MM.1S (cell line): ENCODE results near the gene BMPR2.
"Not testable (repeated sequence)": the region's sequence is repeated elsewhere in the genome, so short reads cannot be mapped to it uniquely, and the experiment has no call there.

ENCODE experiments used
- DNase-seq: peaks from one replicate; pipeline ENCODE4 v3.0.0-alpha.2; 2015
- H2AFZ ChIP-seq: fragments of 300-600 bp; sonication (generic); 2 replicates; pipeline ENCODE4 v1.6.0; 2016; ENCODE audit warnings: antibody characterized with exemption, low read length
- H3F3A ChIP-seq: fragments of 300-600 bp; sonication (generic); 2 replicates; pipeline ENCODE4 v1.6.1; 2016; ENCODE audit warnings: mild to moderate bottlenecking, antibody characterized with exemption, low read length, moderate library complexity, mixed read lengths; ENCODE audit not compliant: insufficient read depth
- H3K27ac ChIP-seq: fragments of 300-600 bp; sonication (generic); 2 replicates; pipeline ENCODE4 v1.5.1; 2016; ENCODE audit warnings: mild to moderate bottlenecking, low read length
- H3K27me3 ChIP-seq: fragments of 300-600 bp; sonication (generic); replicated peaks from 2 replicates; pipeline ENCODE4 v1.6.0; 2016; ENCODE audit warnings: low read length; ENCODE audit not compliant: insufficient read depth
- H3K36me3 ChIP-seq: fragments of 300-600 bp; sonication (generic); replicated peaks from 2 replicates; pipeline ENCODE4 v1.6.1; 2016; ENCODE audit warnings: mild to moderate bottlenecking, low read length, mixed read lengths; ENCODE audit not compliant: insufficient read depth
- H3K4me1 ChIP-seq: fragments of 300-600 bp; sonication (generic); 2 replicates; pipeline ENCODE4 v1.6.1; 2016; ENCODE audit warnings: low read length, mixed read lengths
- H3K4me2 ChIP-seq: fragments of 300-600 bp; sonication (generic); 2 replicates; pipeline ENCODE4 v1.6.0; 2016; ENCODE audit warnings: low read depth, low read length
- H3K4me3 ChIP-seq: fragments of 300-600 bp; sonication (generic); 2 replicates; pipeline ENCODE4 v1.5.1; 2016; ENCODE audit warnings: low read length, mixed read lengths
- H3K79me2 ChIP-seq: fragments of 300-600 bp; sonication (generic); 2 replicates; pipeline ENCODE4 v1.6.1; 2016; ENCODE audit warnings: mixed run types, low read length, mixed read lengths
- H3K9ac ChIP-seq: fragments of 300-600 bp; sonication (generic); 2 replicates; pipeline ENCODE4 v1.6.1; 2016; ENCODE audit warnings: low read length, mixed read lengths
- H3K9me2 ChIP-seq: fragments of 300-600 bp; sonication (generic); replicated peaks from 2 replicates; pipeline ENCODE4 v1.6.1; 2016; ENCODE audit warnings: mild to moderate bottlenecking, low read length, mixed read lengths; ENCODE audit not compliant: insufficient read depth
- H3K9me3 ChIP-seq: fragments of 300-600 bp; sonication (generic); replicated peaks from 2 replicates; pipeline ENCODE4 v1.6.1; 2016; ENCODE audit warnings: mild to moderate bottlenecking, low read length, mixed read lengths; ENCODE audit not compliant: insufficient read depth
- H4K20me1 ChIP-seq: fragments of 300-600 bp; sonication (generic); 2 replicates; pipeline ENCODE4 v1.6.1; 2016; ENCODE audit warnings: mild to moderate bottlenecking, low read length, moderate library complexity, mixed read lengths; ENCODE audit not compliant: insufficient read depth
- CTCF ChIP-seq: fragments of 300-600 bp; sonication (generic); IDR thresholded peaks from 2 replicates; pipeline ENCODE4 v1.5.1; 2016; ENCODE audit warnings: antibody characterized with exemption, low read length, mixed read lengths
- EZH2 ChIP-seq: fragments of 300-600 bp; sonication (generic); optimal IDR thresholded peaks from 2 replicates; pipeline ENCODE3; 2017; ENCODE audit warnings: low read depth, mild to moderate bottlenecking, antibody characterized with exemption, low read length, mixed read lengths
- EZH2phosphoT487 ChIP-seq: fragments of 300-600 bp; sonication (generic); IDR thresholded peaks from 2 replicates; pipeline ENCODE4 v1.6.1; 2018; ENCODE audit warnings: antibody characterized with exemption, low read length

The BMPR2 gene

GRCh38 chr2:202432776-202433175 is 56.6 kb downstream of the BMPR2 start:
- no peak overlapping the region for H3K9ac ChIP-seq
- no peaks in the 10 kb centered on the region for H4K20me1 ChIP-seq
- no peak overlapping the region for H3K4me2 ChIP-seq
- H3K27me3 ChIP-seq = no peaks in the 10 kb centered on the region
- no peaks in the 10 kb centered on the region for H3K36me3 ChIP-seq
- no peak overlapping the region for H3K27ac ChIP-seq
- no peak overlapping the region for H2AFZ ChIP-seq
- no peaks in the 10 kb centered on the region for H3K9me3 ChIP-seq
- DNase-seq = no peak
- no peak overlapping the region for H3K4me3 ChIP-seq
- H3K9me2 ChIP-seq = no peaks in the 10 kb centered on the region
- TF ChIP-seq EZH2phosphoT487 = no peak
- no peak for TF ChIP-seq EZH2
- no peak for TF ChIP-seq CTCF
- no peaks in the 10 kb centered on the region for H3K4me1 ChIP-seq
- no peaks in the 10 kb centered on the region for H3K79me2 ChIP-seq
- no peaks in the 10 kb centered on the region for H3F3A ChIP-seq

GRCh38 chr2:202434472-202434871 is 58.3 kb downstream of the BMPR2 start:
- no peaks in the 10 kb centered on the region for H3K4me1 ChIP-seq
- no peaks in the 10 kb centered on the region for H4K20me1 ChIP-seq
- no peak overlapping the region for H3K9ac ChIP-seq
- no peaks in the 10 kb centered on the region for H3F3A ChIP-seq
- TF ChIP-seq EZH2phosphoT487 (no peak), CTCF (no peak), EZH2 (no peak)
- no peak overlapping the region for H3K4me3 ChIP-seq
- H2AFZ ChIP-seq = no peak overlapping the region
- no peaks in the 10 kb centered on the region for H3K36me3 ChIP-seq
- no peaks in the 10 kb centered on the region for H3K79me2 ChIP-seq
- no peak overlapping the region for H3K4me2 ChIP-seq
- no peaks in the 10 kb centered on the region for H3K9me2 ChIP-seq
- H3K27ac ChIP-seq = no peak overlapping the region
- no peak for DNase-seq
- H3K9me3 ChIP-seq = no peaks in the 10 kb centered on the region
- no peaks in the 10 kb centered on the region for H3K27me3 ChIP-seq

DNA sequence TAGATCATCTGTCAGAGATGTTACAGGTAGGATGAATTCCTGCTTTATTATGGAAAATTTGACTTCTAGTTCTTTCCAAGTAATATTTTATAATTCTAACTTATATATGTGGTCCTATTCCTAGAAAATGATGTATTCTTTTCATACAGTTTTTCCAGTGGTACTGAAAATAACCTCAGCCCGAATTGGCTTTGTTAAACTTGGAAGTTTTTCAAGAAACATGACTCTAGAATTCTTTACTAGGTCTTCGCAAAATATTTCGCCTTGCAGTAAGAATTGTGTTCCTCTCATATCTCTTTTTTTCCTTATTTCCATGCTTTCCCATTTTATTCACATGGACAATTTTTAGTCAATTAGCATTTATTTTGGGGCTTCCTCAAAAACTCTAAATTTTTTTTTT is 60.5 kb downstream of the BMPR2 start:
- no peaks in the 10 kb centered on the region for H3K36me3 ChIP-seq
- no peaks in the 10 kb centered on the region for H3F3A ChIP-seq
- H3K4me1 ChIP-seq = no peaks in the 10 kb centered on the region
- no peak for DNase-seq
- H3K27ac ChIP-seq = no peak overlapping the region
- H3K4me2 ChIP-seq = no peak overlapping the region
- no peak overlapping the region for H3K4me3 ChIP-seq
- H2AFZ ChIP-seq = no peak overlapping the region
- no peaks in the 10 kb centered on the region for H3K27me3 ChIP-seq
- no peaks in the 10 kb centered on the region for H3K79me2 ChIP-seq
- no peaks in the 10 kb centered on the region for H3K9me2 ChIP-seq
- no peaks in the 10 kb centered on the region for H4K20me1 ChIP-seq
- TF ChIP-seq EZH2 (no peak), CTCF (no peak), EZH2phosphoT487 (no peak)
- H3K9me3 ChIP-seq = no peaks in the 10 kb centered on the region
- H3K9ac ChIP-seq = no peak overlapping the region

DNA sequence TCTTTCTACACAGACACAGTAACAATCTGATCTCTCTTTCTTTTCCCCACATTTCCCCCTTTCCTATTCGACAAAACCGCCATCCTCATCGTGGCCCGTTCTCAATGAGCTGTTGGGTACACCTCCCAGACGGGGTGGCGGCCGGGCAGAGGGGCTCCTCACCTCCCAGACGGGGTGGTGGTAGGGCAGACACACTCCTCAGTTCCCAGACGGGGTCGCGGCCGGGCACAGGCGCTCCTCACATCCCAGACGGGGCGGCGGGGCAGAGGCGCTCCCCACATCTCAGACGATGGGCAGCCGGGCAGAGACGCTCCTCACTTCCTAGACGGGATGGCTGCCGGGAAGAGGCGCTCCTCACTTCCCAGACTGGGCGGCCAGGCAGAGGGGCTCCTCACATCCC is 64.0 kb downstream of the BMPR2 start:
- not testable (repeated sequence) for H3K27me3 ChIP-seq, H3K9ac ChIP-seq, H3K4me3 ChIP-seq, H2AFZ ChIP-seq, H3K4me1 ChIP-seq, H3K36me3 ChIP-seq, H3K9me2 ChIP-seq, H3K4me2 ChIP-seq, H3K79me2 ChIP-seq, H3K27ac ChIP-seq, H4K20me1 ChIP-seq, DNase-seq, H3K9me3 ChIP-seq, H3F3A ChIP-seq
